Endothelial cell of umbilical vein (primary cell): ENCODE data around the gene SARNP. TPM values are rescaled to one million over a fixed set of nuclear protein-coding genes. Genes with fewer than 3 reads are reported as not detected.

ENCODE experiments used
- BruUV-seq: library from RNA; stranded (reverse); fragments of 400-500 nt; replicated peaks from 2 replicates; lab custom pipeline; 2021; lab: Mats Ljungman, UMichigan
- CTCF ChIA-PET: fragments of 300-600, 350-600 bp; sonication (Branson Sonifier 250); formaldehyde crosslinking; loops from one replicate; lab custom pipeline; 2021; ENCODE audit warnings: antibody characterized with exemption, inconsistent platforms; lab: Charles Lee
- POLR2A ChIA-PET: fragments of 300-600, 350-600 bp; sonication (Branson Sonifier 250); formaldehyde crosslinking; loops from one replicate; lab custom pipeline; 2021; ENCODE audit warnings: antibody characterized with exemption, inconsistent platforms; lab: Charles Lee
- DNase-seq: peaks from one replicate; pipeline ENCODE4 v3.0.0-alpha.2; 2011; ENCODE audit warnings: low read depth, low spot score
- FAIRE-seq: peaks from 2 replicates; lab custom pipeline; 2011; peaks lifted over from hg19 to GRCh38; lab: Jason Lieb, UNC
- H2AFZ ChIP-seq: 2 replicates; pipeline ENCODE4 v1.6.0; 2012; ENCODE audit warnings: low read depth, low read length, control low read depth, inconsistent platforms
- H3K27ac ChIP-seq: 2 replicates; pipeline ENCODE4 v1.5.1; 2011; ENCODE audit warnings: low read depth, mild to moderate bottlenecking, control low read depth, low read length, moderate library complexity; ENCODE audit not compliant: insufficient read depth
- H3K27me3 ChIP-seq, 2 experiments: 2 replicates each; pipeline versions ENCODE4 v1.6.0 to v1.6.1; 2011; ENCODE audit warnings: low read length in 2 of 2, mixed read lengths in 1 of 2; ENCODE audit not compliant: control insufficient read depth in 2 of 2, insufficient read depth in 2 of 2
- H3K36me3 ChIP-seq, 2 experiments: 2 replicates in 1 of 2; 3 replicates in 1 of 2; pipeline ENCODE4 v1.5.1; 2011; ENCODE audit warnings: low read length in 2 of 2, mild to moderate bottlenecking in 1 of 2, moderate library complexity in 1 of 2; ENCODE audit not compliant: control insufficient read depth in 2 of 2, insufficient read depth in 2 of 2; ENCODE audit errors: extremely low read depth in 1 of 2
- H3K4me1 ChIP-seq: 3 replicates; pipeline ENCODE4 v1.5.1; 2011; ENCODE audit warnings: mild to moderate bottlenecking, low read length; ENCODE audit not compliant: control insufficient read depth, insufficient read depth; ENCODE audit errors: extremely low read depth
- H3K4me2 ChIP-seq: 2 replicates; pipeline ENCODE4 v1.6.1; 2011; ENCODE audit warnings: low read length, control low read depth, mixed read lengths; ENCODE audit not compliant: insufficient read depth
- H3K4me3 ChIP-seq, 3 experiments: fragments of 200-600 bp in 1 of 3; sonication (generic), shearing (Covaris generic) in 1 of 3; replicated peaks in 1 of 3; 2 replicates each; pipeline ENCODE4 v1.5.1; 2011 to 2016; ENCODE audit warnings: control low read depth in 3 of 3, low read length in 3 of 3, mild to moderate bottlenecking in 2 of 3, inconsistent platforms in 1 of 3, low read depth in 1 of 3, moderate library complexity in 1 of 3; ENCODE audit not compliant: insufficient read depth in 1 of 3
- H3K79me2 ChIP-seq: 2 replicates; pipeline ENCODE4 v1.6.0; 2012; ENCODE audit warnings: low read length, inconsistent platforms; ENCODE audit not compliant: control insufficient read depth, insufficient read depth
- H3K9ac ChIP-seq: replicated peaks from 2 replicates; pipeline ENCODE3; 2011; ENCODE audit warnings: low read length, control low read depth; ENCODE audit not compliant: insufficient read depth; ENCODE audit errors: extremely low read depth
- H3K9me1 ChIP-seq: replicated peaks from 3 replicates; pipeline ENCODE4 v1.6.0; 2011; ENCODE audit warnings: mild to moderate bottlenecking, low read length; ENCODE audit not compliant: control insufficient read depth, insufficient read depth; ENCODE audit errors: extremely low read depth
- H3K9me3 ChIP-seq: replicated peaks from 2 replicates; pipeline ENCODE4 v1.5.1; 2012; ENCODE audit warnings: low read length, inconsistent platforms; ENCODE audit not compliant: control insufficient read depth, insufficient read depth
- H4K20me1 ChIP-seq: replicated peaks from 2 replicates; pipeline ENCODE3; 2011; ENCODE audit warnings: mild to moderate bottlenecking, low read length; ENCODE audit not compliant: control insufficient read depth, insufficient read depth; ENCODE audit errors: extremely low read depth
- CTCF ChIP-seq, 2 donors: IDR thresholded peaks; 1 replicate in 1 of 2; 2 replicates in 1 of 2; pipeline ENCODE4 v1.5.1; 2011; ENCODE audit warnings: low read length in 2 of 2, mild to moderate bottlenecking in 2 of 2, moderate library complexity in 2 of 2, control low read depth in 1 of 2, inconsistent platforms in 1 of 2, low read depth in 1 of 2; ENCODE audit not compliant: insufficient read depth in 1 of 2; ENCODE audit errors: extremely low read depth in 1 of 2
- EZH2 ChIP-seq: IDR thresholded peaks from 2 replicates; pipeline ENCODE4 v1.6.1; 2012; ENCODE audit warnings: borderline replicate concordance, low read depth, mild to moderate bottlenecking, moderate library complexity, low read length, inconsistent platforms; ENCODE audit not compliant: severe bottlenecking
- dilution Hi-C: fragments of 300-500 bp; cut with MboI; formaldehyde crosslinking; loops from one replicate; pipeline ENCODE4 v1.15.0; 2019; ENCODE audit warnings: low sequenced_read_pairs; ENCODE audit not compliant: extremely low pct_ligation_motif_present
- intact Hi-C: fragments of 100-400 bp; cut with micrococcal nuclease; formaldehyde crosslinking; loops from one replicate; pipeline ENCODE4 v1.10.0; 2022
- polyA plus RNA-seq, 4 experiments: library from polyadenylated mRNA; depleted of rRNA in 3 of 4; stranded (reverse) in 3 of 4; unstranded in 1 of 4; fragments of >200 nt; gene quantifications; 2 replicates each; pipeline versions ENCODE4 v1.2.1 to v1.2.3, GENCODE V29; 2011 to 2012; ENCODE audit warnings: missing spikeins in 1 of 4
- total RNA-seq: library from RNA; stranded (reverse); gene quantifications from 2 replicates; pipeline ENCODE4 v1.2.3, GENCODE V29; 2021

Gene SARNP
- total and polyA plus RNA-seq, 2 donors (not counting 3 experiments of a cell fraction or from before 2014, with no cell fraction given) = 88.1 to 101 TPM

DNA sequence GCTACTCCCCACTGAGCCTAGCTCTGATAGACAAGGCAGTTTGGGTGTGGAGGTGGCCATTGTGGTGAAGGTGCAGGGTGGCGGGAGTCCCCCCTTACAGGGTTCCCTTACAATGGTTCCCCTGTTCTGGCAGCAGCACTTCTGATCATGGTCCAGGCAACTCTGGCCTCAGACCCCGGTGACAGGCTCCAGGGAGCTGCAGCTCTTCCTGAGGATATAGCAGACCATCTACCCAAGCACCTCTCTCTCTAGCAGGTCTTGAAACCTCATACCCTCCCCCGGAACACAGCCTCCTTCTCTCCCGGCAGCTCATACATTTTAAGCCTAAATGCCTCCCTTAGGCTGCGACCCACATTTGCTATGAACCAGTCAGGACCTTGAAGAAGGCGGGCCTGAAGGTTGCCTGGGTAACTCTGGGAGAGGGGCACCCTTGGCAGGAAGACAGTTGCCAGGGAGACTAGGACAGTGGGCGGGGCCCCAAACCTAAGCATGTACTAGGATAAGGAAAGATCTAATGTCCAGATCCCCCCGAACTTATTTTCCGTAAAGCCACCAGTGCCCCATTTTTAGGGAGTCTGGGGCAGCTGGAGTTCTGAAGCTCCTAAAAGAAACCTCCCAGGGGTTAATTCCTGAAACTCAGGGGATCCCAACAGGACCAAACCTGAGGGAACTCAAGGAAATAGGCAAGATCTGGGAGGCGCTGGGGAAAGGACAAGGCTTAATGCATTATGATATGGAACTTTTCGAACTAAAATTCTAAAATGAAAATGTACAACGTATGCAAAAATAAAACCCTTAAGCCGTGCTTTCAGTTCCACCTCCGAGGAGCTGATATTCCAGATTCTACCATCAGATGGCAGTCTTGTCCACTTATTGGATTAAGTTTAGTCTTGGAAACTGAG lies 79.2 kb downstream of the SARNP start:
- POLR2A ChIA-PET = interaction anchor here (0.5 to 0.9 kb wide), 2 partner anchors 9 to 425 kb away, joined by 4 to 6 read pairs; partner anchors contain the start of gene CD63
- peak overlapping the region; percentile 95 for H2AFZ ChIP-seq
- H3K9me1 ChIP-seq = no peaks in the 10 kb centered on the region
- dilution Hi-C loops (no loop called here), intact Hi-C loops (loop anchor here (1.0 to 5.0 kb wide), 8 partner anchors 59 to 894 kb away; partner anchors contain the start of genes ORMDL2, PA2G4, RPS26 and SARNP)
- H3K4me1 ChIP-seq = peaks cover 14% of the 10 kb centered on the region
- no peak overlapping the region for H3K27ac ChIP-seq
- TF ChIP-seq CTCF (IDR thresholded peaks at IDR 0.05; ENCODE audit: extremely low read depth in 1 of 2, insufficient read depth in 1 of 2, low read depth in 1 of 2, low read length in 2 of 2) (peak; percentile 54 to 79), EZH2 (no peak)
- H3K79me2 ChIP-seq = no peaks in the 10 kb centered on the region
- peak overlapping the region; percentile 99 for H3K4me2 ChIP-seq
- H3K27me3 ChIP-seq = no peaks in the 10 kb centered on the region
- H3K9me3 ChIP-seq = no peaks in the 10 kb centered on the region
- no TSS peak for BruUV-seq
- no peaks in the 10 kb centered on the region for H3K36me3 ChIP-seq
- CTCF ChIA-PET = interaction anchor here (0.5 to 8.2 kb wide), 60 partner anchors 9 to 484 kb away, joined by 3 to 151 read pairs (median 5); partner anchors contain the start of genes BLOC1S1, CD63, DNAJC14 and ESYT1
- H3K4me3 ChIP-seq = peak overlapping the region; percentile 57 to 91 (median 83)
- FAIRE-seq (peak; percentile 94), DNase-seq (peak; percentile 90)
- peak overlapping the region; percentile 49 for H3K9ac ChIP-seq
- no peaks in the 10 kb centered on the region for H4K20me1 ChIP-seq
